Measurements from ENCODE around the gene PLXNA2. TPM values are rescaled to one million over a fixed set of nuclear protein-coding genes. Genes with fewer than 3 reads are reported as not detected.

PLXNA2 gene
- total and polyA plus RNA-seq, 2 of the 13 experiments (the other 11 are each of a cell fraction or from before 2014, with no cell fraction given) = 1.1 to 2.1 TPM

GRCh38 chr1:208113011-208113410 is 131.2 kb downstream of the PLXNA2 start:
- ChIA-PET CTCF (ENCODE audit: low intra/inter-chr PET ratio, low total read pairs) (no interaction called here), POLR2A (no interaction called here)
- FAIRE-seq (no peak), ATAC-seq (no peak), DNase-seq (ENCODE audit: low spot score) (no peak)
- Histone ChIP-seq H3K36me3 (replicated peaks in 1 of 2; ENCODE audit: control insufficient read depth in 1 of 2, insufficient read depth in 2 of 2, low read length in 2 of 2) (no peaks in the 10 kb centered on the region), H4K20me1 (ENCODE audit: insufficient read depth, low read length) (no peaks in the 10 kb centered on the region), H3K4me1 (ENCODE audit: insufficient read depth, low read length) (peaks cover 37% of the 10 kb centered on the region), H3K9me3 (ENCODE audit: low read length) (no peaks in the 10 kb centered on the region), H3K27me3 (ENCODE audit: control insufficient read depth in 1 of 2, insufficient read depth in 2 of 2, low read length in 2 of 2) (no peaks in the 10 kb centered on the region), H2AFZ (ENCODE audit: low read length) (no peak overlapping the region), H3K9ac (ENCODE audit: insufficient read depth, low read depth, low read length) (no peak overlapping the region), H3K4me2 (ENCODE audit: low read depth, low read length) (no peak overlapping the region), H3K79me2 (ENCODE audit: insufficient read depth, low read length) (no peaks in the 10 kb centered on the region), H3K4me3 (replicated peaks in 1 of 3; ENCODE audit: insufficient read depth in 1 of 3, low read depth in 2 of 3, low read length in 3 of 3) (no peak overlapping the region), H3K27ac (ENCODE audit: extremely low read length, insufficient read depth, low read length) (no peak overlapping the region)
- no TSS peak for BruUV-seq (replicated peaks)
- intact Hi-C loops (cut with micrococcal nuclease; ENCODE audit: unreplicated experiment) = no loop called here
- no peak for TF ChIP-seq FOSL1 (CRISPR knock-in tag; IDR thresholded peaks at IDR 0.05; ENCODE audit: borderline replicate concordance)
- no peak for TF ChIP-seq ZNF670 (CRISPR knock-in tag; IDR thresholded peaks at IDR 0.05; ENCODE audit: borderline replicate concordance)
- TF ChIP-seq ZNF33A (CRISPR knock-in tag; IDR thresholded peaks at IDR 0.05; ENCODE audit: borderline replicate concordance) = no peak
- TF ChIP-seq TBP (CRISPR knock-in tag; IDR thresholded peaks at IDR 0.05) = no peak
- TF ChIP-seq SIX1 (CRISPR knock-in tag; IDR thresholded peaks at IDR 0.05; ENCODE audit: borderline replicate concordance) = no peak
- TF ChIP-seq SRF (IDR thresholded peaks at IDR 0.05; ENCODE audit: low read depth, low read length) = no peak
- TF ChIP-seq SIN3B (IDR thresholded peaks at IDR 0.05; ENCODE audit: low read length) = no peak
- TF ChIP-seq PTBP1 (IDR thresholded peaks at IDR 0.05; ENCODE audit: low read depth, low read length, poor library complexity, severe bottlenecking) = no peak
- TF ChIP-seq TFDP1 (CRISPR knock-in tag; IDR thresholded peaks at IDR 0.05; ENCODE audit: borderline replicate concordance) = no peak
- no peak for TF ChIP-seq ZBTB38 (CRISPR knock-in tag; IDR thresholded peaks at IDR 0.05)
- TF ChIP-seq ZBTB21 (CRISPR knock-in tag; IDR thresholded peaks at IDR 0.05) = no peak
- TF ChIP-seq SMARCC2 (IDR thresholded peaks at IDR 0.05) = no peak
- TF ChIP-seq ZNF274 (CRISPR knock-in tag; IDR thresholded peaks at IDR 0.05) = no peak
- no peak for TF ChIP-seq ZBTB44 (CRISPR knock-in tag; IDR thresholded peaks at IDR 0.05)
- TF ChIP-seq ZNF652 (CRISPR knock-in tag; IDR thresholded peaks at IDR 0.05; ENCODE audit: borderline replicate concordance, low read depth) = no peak
- TF ChIP-seq KDM6A (CRISPR knock-in tag; IDR thresholded peaks at IDR 0.05; ENCODE audit: low read depth) = no peak
- TF ChIP-seq TEAD3 (CRISPR knock-in tag; optimal IDR thresholded peaks at IDR 0.05; ENCODE audit: borderline replicate concordance) = no peak
- TF ChIP-seq ZNF766 (CRISPR knock-in tag; IDR thresholded peaks at IDR 0.05; ENCODE audit: borderline replicate concordance) = no peak
- no peak for TF ChIP-seq PLSCR1 (CRISPR knock-in tag; IDR thresholded peaks at IDR 0.05; ENCODE audit: borderline replicate concordance)
- no peak for TF ChIP-seq ZNF414 (CRISPR knock-in tag; IDR thresholded peaks at IDR 0.05)
- in situ Hi-C loops (cut with HindIII; ENCODE audit: extremely low pct_ligation_motif_present, low pct_unique_long_range_greater_than_20kb) = no loop called here

Measured in HepG2 (cell line).